HG03575 (cell line): ENCODE measurements around the gene MLF2.

ENCODE experiments used
- ATAC-seq: cut with Tn5 transposase; IDR thresholded peaks from one replicate; pipeline ENCODE4 v1.9.1; 2021; ENCODE audit not compliant: unreplicated experiment, insufficient number of reproducible peaks, low FRiP score; ENCODE audit errors: extremely low read depth

The MLF2 gene

DNA sequence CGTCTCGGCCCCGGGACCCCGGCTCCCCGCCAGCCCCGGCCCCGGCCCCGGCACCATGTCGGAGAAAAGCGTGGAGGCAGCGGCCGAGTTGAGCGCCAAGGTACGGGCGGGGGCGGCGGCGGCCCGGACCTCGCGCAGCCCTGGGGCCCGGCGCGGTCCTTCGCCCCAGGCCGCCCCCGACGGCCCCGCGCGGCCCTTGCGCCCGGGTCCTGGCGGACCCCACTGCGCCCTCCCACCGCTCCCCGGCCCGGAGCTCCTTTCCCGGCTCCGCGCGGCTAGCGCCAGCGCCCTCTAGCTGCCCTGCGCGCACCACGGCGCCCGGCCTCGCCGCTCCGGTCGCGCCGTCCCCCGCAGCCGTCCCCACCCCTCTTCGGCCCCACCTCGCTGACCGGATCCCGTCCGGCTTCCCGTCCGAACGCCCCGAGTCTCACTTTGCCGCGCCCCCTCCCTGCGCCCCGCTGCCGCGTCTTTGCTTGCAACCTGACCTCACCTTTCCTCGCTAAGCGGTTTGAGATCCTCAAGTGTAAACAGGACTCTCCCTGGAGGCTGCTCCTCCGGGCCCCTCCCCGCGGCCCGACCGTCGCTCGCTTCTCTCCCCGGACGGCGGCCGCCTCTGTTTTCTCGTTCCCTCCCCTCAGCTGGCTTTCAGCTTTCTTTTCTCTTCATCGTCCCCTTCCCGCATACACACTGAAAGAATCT, 13.9 kb upstream of the MLF2 start:
- no peak for ATAC-seq

- no peak for ATAC-seq
These were observed 13.0 kb upstream of the MLF2 start, which contains the start of gene PTMS for GRCh38 chr12:6765634-6766581. PTMS (plus strand) TSS chr12:6766363; CDS start chr12:6766706, 343 bp downstream.

- ATAC-seq, result no peak
These were observed 12.2 kb upstream of the MLF2 start for GRCh38 chr12:6765048-6765633.

GRCh38 chr12:6764011-6764828, 11.3 kb upstream of the MLF2 start:
- peak; percentile 61 for ATAC-seq

DNA sequence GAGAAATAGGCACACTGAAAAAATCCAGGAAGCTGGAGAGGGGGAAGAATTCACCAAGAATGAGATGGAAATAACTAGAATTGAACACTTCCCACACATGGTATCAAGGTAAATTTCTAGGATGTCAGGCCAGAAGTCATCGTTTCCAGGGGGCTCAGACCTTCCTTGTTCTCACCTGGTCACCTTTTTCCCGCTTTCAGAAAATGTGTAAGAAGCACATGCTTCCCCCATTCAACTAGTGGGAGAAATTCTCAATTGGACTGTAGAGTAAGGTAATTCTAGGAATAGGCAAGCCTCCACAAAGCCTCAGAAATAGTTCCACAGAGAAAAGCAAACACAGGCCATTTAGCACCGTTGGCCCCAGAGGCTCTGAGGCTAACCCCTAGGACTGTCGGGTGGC, 10.4 kb upstream of the MLF2 start:
- no peak for ATAC-seq

DNA sequence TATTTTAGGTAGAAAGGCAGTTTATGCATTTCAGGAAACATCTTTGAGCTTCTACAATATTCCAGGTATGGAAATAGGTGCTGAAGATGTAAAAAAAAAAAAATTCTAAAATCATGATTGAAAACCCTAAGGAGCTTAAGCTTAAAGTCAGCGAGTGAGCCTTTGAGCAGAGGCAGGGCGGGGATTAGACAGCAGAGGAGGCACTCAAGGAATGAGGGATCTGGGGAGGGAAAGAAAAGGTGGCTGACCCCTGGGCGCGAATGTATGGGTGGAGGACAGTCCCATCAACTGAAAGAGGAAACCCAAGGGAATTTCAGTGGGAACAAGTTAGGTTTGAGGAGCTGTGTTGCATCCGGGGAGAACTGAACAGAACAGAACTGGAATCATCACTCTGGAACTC, 6.8 kb upstream of the MLF2 start:
- no peak for ATAC-seq

DNA sequence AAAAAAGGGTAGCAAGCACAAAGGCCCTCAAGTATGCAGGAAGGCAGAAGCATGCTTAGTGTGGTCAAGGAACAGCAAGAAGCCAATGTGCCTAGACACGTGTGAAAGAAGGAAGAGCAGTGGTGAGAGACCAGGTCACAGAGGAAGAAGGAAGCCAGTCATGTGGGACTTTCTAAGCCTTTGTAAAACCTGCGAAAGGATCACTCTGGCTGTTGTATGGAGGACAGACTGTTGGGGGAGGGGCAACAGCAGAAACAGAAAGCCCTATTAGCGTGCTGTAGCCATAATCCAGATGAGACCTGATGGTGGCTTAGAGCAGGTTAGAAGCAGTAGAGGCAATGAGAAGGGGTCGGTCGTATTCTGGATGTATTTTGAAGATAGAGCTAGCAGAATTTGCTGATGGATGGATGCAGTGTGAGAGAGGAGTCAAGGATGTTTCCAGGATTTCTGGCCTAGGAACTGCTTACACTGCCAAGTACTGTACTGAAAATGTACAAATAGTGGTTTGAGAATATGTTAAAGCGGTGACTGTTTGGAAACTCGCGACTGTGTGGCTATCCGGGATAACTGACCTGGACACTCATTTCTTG, 5.7 kb upstream of the MLF2 start:
- ATAC-seq, result no peak

DNA sequence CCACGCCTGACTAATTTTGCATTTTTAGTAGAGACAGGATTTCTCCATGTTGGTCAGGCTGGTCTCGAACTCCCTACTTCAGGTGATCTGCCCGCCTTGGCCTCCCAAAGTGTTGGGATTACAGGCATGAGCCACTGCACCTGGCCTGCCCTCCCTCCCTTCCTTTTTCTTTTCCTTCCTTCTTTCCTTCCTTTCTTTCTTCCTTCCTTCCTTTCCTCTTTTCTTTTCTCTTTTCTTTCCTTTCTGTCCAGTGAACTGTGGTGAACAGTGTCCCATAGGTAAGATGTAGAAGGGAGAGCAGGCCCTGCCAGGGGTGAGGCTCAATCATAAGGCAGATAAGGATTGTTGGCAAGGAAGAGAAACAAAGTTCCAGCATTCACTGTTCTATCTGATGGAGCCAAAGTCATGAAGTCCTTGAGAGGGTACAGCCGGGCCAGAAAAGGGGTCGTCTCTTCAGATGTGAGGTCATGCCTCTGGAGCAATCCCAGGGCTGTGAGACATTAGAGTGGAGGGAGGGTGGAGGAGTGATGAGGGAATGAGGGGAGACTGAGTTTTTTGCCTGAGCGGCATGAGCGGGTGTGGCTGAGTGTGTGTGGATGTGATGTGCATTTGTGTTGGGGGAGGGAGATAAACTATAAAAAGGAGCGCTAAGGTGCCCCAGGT, 4.2 kb upstream of the MLF2 start:
- no peak for ATAC-seq

- no peak for ATAC-seq
These were observed 1.5 kb upstream of the MLF2 start for GRCh38 chr12:6754411-6754810.

DNA sequence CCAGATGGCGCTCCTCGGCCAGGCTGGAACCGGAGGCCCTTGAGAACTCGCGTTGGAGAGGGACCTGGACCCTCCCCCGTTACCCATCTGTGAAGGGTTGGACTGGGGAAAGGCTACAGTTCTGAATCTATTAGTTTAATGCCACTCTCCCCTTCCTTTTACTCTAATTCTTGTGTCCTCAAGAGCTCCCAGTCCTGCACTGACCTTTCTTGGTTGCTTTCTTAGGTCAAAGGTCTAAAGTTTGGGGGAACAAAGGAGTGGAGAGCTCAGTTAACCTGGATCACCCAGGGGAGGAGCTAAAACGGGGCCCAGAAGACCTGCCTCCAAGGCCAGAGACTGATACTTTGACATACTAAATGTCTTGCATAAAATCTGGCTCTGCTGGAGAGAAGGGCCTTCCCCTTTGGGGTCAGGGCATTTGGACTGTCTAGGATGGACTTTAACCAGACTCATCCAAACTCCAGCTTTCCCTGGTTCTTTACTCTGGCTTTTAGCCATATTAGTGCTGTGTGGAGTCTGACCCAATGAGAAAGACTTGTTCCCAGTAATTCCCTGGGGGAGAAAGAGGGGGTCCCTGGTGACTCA, 923 bp upstream of the MLF2 start:
- no peak for ATAC-seq

- no peak for ATAC-seq
These were observed 597 bp downstream of the MLF2 start for GRCh38 chr12:6752167-6752920.

- no peak for ATAC-seq
These were observed 1.2 kb downstream of the MLF2 start for GRCh38 chr12:6751767-6752166.

DNA sequence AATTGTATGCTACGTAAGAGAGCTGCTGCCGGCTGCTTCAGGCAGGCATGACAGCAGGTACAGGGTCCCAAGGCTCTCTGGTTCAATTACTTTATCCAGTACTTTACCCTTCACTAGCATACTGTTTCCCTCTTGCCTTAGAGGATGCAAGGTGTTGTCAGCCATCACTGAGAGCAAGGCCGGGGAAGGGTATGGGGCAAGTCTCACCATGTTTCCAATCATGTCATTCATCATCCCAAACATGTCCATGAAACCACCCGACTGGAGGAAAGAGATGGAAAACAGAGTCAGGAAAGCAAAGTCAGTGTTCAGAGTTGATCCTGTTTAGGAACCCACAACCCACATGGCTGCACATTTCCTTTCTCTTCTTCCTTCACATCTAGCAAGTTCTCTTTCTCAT, 2.4 kb downstream of the MLF2 start:
- no peak for ATAC-seq

DNA sequence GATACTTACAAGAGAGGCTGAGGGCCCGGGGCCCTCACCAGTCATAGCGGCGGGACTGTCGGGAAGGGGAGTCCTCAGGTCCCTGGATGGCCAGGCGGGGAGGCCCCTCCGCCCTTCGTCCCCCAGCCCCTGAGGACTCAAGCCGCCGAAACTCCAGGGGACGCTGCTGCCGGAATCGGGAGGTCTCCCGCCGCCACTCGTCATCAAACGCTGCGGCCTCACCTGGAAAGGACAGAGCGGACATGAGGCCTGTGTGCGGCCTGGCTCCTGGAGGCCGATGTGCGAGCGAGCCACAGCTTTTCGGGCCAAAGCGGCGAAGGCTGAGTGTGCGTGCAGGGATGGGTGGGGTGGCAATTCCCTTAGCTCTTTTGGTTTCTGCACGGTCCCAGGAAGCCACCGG, 4.2 kb downstream of the MLF2 start:
- no peak for ATAC-seq

- no peak for ATAC-seq
These were observed 5.7 kb downstream of the MLF2 start for GRCh38 chr12:6747216-6747615.

GRCh38 chr12:6745741-6746525, 7.0 kb downstream of the MLF2 start:
- no peak for ATAC-seq
